HG02943 (cell line): ENCODE data around the gene SLC19A1.

Source experiments
- ATAC-seq: cut with Tn5 transposase; IDR thresholded peaks from one replicate; pipeline ENCODE4 v1.9.1; 2021; ENCODE audit warnings: mild to moderate bottlenecking, low read depth, moderate library complexity; ENCODE audit not compliant: unreplicated experiment

The SLC19A1 gene

DNA sequence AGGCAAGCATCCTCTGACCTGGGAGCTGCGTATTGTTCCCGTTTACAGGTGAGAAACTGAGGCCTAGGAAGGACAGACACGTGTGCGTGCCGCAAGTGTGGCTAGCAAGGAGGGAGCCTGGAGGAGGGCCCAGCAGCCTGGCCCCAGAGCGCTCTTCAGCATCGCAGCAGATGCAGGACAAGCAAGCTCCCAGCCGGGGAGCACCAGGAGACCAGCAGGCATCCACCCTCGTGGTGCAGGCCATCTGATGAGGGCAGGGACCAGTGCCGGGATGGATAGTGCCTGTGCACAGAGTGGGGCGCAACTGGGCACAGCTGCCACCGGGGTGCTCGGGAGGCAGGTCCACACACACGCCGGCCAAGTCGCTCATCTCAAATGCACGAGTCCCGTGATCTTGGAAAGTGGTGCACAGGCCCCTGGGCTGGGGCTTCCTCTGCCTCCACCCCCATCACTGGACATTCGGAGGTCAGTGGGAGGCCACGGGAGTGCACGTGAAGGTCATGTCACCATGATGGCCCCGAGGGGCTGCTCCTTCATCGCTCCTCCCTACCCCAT lies 82.2 kb downstream of the SLC19A1 start:
- ATAC-seq, result no peak

DNA sequence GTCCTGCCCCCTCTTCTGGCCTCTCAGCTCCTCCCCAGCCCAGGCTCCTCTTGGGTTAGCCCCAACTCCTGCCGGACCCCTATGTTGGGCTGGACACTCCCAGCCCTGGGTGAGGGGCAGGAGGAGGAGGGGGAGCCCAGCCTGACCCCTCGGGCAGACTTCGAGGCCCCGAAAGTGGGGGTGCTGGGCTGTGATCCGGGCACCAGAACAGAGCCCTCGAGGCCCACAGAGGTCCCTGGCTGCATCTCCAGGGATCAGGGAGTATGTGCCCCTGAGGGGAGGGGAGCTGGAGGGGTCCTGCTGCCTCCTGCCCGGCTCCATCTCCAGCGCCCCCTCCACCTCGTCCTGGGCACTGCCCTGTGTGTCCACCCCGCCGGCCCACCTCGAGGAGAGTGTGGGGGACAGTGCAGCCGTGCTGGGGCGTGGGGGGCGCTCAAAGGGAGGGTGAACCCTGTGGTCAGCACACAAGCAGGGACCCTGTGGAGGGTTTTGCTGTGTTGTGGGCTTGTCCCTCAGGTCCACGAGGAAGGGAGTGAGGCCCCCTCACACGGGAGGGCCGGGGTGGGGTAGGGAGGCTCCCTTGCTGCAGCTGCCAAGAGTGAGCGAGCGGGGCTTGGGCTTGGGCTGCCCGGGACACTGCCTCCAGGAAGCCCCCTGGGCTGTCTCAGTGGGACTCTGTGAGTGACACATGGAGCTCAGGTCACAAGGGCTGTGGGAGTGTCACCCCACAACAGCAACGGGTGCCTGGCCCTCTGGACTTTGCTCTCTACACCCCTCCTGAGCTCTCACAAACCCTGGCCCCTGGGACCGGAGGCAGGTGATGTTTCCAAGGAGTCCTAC lies 82.8 kb downstream of the SLC19A1 start:
- no peak for ATAC-seq

DNA sequence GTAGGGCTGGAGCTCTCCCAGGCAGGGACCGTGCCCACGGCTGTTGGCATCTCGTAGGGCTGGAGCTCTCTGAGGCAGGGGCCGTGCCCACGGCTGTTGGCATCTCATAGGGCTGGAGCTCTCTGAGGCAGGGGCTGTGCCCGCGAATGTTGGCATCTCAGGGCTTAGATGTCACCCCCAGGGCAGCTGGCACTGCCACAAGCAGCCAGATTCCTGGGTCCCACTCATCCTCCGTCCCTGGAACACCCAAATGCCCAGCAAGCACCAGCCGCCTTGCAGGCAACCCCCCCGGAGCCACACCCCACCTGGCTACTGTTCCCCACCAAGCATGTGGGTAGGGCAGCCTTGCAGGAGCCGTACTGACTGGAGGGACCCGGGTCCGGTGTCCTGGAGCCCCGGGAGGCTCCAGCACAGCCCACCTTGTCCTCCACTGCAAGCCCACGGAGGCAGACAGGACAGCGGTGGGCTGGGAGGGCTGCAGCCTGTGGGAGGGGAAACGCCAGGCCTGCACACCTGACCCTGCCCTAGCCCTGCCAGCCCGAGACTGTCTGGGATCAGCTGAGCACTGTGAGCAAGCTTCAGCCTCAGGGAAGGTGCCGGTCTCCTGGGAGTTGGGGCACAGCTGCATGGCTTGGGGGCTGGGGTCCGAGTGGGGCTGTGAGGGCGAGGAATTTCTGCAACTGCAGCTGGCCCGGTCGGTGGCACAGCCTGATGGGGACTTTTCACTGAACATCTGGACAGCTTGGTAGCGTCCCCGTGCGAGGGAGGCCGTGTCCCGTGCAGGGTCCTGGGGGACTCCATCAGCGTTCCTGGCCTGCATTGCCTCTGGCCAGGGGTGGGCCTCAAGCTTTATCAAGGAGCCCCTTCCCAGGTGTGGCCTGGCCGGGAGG lies 83.7 kb downstream of the SLC19A1 start:
- no peak for ATAC-seq

DNA sequence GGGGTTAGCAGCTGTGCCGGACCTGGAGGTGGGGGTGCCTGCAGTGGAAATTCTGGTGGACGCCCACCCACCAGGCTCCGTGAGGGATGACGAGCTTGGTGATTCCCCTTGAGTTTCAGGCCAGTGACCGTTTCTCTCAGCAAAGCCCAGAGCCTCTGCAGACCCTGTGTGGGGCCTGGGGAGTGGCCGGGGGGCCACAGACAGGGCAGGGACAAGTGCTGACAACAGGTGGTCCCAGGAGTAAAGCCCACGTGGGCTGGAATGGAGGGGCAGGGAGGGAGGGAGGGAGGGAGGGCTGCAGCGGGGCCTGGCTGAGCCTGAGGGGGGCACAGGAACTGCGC lies 84.4 kb downstream of the SLC19A1 start:
- ATAC-seq, result no peak

DNA sequence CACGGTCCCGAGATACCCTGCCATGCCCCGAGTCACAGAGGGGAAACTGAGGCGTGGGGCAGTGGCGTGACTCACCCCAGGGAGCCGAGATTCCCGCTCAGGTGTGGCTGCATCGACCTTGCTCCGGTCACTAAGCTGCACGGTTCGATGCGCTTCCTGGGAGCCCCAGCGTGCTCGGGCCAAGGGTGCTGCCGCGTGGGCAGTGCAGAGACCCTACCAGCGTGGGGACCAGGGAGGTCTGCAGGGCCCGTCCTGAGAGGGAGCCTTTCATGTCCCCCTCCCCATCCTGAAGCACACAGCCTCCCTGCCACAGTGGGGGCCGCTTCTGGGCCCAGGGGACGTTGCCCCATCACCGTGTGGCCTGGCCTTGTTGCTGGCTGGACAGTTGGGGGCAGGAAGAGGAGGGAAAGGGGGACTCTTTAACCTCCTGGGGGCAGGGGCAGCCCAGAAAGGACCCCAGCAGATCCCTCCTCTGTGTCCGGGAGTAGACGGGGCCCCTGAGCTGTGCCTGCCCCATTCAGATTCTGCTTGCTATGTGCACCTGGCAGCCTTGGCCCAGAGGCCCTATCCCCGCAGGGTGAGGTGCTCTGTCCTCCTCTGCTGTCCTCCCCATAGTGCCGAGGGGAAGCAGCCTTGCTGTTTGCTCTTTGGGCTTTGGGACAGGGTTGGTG lies 84.9 kb downstream of the SLC19A1 start:
- no peak for ATAC-seq

DNA sequence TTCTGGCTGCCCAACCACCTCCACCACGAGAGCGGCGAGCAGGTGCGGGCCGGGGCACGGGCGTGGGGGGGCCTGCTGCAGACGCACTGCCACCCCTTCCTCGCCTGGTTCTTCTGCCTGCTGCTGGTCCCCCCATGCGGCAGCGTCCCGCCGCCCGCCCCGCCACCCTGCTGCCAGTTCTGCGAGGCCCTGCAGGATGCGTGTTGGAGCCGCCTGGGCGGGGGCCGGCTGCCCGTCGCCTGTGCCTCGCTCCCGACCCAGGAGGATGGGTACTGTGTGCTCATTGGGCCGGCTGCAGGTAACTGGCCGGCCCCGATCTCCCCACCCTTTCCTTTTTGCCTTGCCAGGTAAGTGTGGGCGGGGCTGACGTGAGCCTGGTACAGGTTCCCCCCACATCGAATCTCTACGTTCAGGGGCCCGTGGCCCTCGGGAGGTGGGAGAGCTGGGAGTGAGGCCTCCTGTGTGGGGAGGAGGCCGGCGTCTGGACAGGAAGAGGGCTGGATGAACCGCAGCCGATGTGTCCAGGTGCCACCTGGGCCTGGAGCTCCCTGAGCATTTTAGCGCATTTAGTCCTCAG lies 85.6 kb downstream of the SLC19A1 start:
- no peak for ATAC-seq

DNA sequence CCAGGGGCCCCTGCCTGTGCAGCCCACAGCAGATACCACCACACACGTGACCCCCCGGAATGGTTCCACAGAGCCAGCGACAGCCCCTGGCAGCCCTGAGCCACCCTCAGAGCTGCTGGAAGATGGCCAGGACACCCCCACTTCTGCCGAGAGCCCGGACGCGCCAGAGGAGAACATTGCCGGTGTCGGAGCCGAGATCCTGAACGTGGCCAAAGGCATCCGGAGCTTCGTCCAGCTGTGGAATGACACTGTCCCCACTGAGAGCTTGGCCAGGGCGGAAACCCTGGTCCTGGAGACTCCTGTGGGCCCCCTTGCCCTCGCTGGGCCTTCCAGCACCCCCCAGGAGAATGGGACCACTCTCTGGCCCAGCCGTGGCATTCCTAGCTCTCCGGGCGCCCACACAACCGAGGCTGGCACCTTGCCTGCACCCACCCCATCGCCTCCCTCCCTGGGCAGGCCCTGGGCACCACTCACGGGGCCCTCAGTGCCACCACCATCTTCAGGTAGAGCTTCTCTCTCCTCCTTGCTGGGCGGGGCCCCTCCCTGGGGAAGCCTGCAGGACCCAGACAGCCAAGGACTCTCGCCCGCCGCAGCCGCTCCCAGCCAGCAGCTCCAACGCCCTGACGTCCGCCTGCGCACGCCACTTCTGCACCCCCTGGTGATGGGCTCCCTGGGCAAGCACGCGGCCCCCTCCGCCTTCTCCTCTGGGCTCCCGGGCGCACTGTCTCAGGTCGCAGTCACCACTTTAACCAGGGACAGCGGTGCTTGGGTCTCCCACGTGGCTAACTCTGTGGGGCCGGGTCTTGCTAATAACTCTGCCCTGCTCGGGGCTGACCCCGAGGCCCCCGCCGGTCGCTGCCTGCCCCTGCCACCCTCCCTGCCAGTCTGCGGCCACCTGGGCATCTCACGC lies 86.3 kb downstream of the SLC19A1 start:
- ATAC-seq, result no peak

DNA sequence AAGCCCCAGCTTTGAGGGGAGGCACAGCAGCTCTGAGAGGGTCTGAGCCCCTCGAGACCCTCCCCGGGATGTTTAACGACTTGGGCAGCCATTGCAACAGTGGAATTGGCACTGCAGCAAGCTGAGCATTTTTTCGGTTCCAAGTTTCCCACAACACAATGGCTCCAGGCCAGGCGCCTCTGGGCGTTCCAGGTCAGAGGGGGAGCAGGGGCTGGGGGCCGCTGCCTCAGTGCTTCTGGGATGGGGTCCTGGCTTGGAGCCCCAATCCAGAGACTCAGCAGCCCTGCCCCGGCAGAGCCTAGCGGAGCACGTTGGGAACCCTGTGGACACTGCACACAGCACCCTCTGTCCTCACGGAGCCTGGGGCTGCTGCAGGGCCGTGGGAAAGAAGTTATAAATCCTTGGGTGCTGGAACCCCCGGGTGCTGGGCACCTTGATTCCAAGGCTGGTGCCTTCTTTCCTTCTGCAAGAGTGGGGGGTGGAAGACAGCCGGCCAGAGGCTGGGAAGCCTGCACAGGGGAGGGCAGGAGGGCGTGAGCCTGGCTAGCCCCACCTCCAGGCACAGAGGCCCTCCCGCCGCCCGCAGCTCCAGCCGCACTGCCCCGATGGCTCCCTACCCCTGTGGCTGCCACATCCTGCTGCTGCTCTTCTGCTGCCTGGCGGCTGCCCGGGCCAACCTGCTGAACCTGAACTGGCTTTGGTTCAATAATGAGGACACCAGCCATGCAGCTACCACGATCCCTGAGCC lies 87.1 kb downstream of the SLC19A1 start:
- no peak for ATAC-seq

DNA sequence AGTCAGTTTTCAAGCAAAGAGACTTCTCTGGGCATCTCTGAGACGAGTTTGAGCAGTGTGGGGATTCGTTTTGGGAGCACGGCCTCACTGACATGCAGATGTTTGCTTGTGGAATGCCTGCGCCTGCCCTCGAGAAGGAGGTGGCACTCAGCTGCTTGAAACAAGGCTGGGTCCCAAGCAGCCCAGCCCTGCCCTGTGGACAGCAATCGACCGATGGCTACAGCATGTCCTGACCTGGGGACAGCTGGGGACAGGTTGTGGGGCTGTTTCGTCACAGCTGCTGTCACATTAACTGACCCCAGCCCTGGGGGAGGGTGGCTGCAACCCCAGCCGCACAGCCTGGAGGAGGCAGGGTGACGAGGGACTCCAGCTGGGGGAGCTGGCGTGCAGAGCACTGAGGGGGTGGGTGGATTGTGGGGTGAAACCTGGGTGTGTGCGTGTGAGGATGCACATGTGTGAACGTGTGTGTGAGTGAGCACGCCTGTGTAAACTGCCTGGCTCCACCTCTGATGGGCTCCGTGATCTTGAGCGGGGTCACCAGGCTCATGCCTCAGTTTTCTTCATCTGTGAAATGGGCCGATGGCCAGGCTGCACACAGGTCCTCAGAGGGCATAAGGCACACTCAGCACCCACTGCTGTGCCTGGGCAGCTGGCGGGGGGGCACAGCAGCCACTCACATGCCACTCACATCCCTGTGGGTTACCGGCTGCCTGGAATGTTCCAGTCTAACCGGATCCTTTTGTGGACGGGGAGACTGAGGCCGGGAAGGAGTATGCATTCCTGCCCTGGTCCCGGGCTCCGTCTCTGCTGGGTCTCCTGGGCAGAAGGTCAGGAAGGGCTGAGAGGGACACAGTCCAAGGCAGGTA lies 87.9 kb downstream of the SLC19A1 start:
- ATAC-seq, result no peak

DNA sequence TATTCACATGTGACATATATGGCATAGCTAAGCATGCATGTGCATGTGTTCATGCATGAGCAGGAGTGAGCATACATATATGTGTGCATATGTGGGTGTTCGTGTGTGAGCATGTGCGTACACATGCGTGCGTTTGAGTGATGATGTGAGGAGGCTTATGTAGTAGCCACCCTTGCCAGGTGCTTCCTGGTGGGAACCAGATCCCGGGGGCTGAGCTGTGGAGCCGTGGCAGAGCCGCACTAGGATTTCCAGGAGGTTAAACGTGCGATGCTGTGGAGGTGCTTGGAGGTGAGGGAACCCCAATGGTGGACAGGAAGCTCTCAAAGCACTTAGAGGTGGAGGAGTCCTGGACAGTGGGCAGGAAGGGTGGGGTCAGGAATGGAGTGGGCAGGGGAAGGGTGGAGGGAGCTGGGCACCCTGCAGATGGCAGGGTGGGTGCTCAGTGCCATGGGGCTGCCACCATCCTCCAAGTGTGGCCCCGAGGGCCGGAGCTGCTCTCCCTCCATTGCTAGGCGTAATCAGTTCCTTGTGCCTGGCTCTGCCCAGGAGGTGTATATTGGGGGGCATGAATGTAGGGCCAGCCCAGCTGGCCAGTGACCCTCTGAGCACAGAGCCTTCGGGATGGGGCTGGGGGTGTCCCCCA lies 88.8 kb downstream of the SLC19A1 start:
- ATAC-seq, result no peak

DNA sequence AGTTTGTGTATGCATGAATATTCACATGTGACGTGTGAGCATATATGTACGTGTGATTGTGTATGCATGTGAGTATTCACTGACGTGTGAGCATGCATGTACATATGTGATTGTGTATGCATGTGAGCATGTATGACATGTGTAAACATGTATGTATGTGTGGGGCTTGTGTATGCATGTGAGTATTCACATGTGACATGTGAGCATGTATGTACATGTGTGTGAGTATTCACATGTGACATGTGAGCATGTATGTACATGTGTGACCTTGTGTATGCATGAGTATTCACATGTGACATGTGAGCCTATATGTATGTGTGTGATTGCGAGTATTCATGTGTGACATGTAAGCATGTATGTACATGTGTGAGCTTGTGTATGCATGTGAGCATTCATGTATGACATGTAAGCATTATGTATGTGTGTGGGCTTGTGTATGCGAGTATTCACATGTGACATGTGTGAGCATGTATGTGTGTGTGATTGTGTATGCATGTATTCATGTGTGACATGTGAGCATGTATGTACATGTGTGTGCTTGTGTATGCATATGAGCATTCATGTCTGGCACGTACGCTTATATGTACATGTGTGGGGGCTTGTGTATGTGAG lies 89.4 kb downstream of the SLC19A1 start:
- no peak for ATAC-seq

DNA sequence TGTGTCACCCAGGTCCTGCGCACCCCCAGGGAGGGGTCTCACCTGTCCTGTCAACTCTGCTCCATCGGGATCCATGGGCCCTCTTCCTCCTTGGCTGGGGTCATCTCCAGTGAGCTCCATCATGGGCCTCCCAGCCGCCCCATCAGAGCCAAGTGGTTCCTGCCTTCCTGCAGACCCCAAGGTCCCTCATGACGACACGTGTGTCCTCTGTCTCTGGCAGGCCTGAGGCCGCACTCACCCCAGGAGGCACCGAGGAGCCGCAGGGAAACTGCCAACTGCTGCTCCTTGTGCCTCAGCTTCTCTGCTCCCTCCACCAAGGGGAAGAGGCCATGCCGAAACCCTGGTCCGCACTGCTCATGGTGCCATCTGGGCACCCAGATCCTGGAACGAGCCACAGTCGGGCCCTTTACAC lies 90.5 kb downstream of the SLC19A1 start:
- ATAC-seq, result no peak

DNA sequence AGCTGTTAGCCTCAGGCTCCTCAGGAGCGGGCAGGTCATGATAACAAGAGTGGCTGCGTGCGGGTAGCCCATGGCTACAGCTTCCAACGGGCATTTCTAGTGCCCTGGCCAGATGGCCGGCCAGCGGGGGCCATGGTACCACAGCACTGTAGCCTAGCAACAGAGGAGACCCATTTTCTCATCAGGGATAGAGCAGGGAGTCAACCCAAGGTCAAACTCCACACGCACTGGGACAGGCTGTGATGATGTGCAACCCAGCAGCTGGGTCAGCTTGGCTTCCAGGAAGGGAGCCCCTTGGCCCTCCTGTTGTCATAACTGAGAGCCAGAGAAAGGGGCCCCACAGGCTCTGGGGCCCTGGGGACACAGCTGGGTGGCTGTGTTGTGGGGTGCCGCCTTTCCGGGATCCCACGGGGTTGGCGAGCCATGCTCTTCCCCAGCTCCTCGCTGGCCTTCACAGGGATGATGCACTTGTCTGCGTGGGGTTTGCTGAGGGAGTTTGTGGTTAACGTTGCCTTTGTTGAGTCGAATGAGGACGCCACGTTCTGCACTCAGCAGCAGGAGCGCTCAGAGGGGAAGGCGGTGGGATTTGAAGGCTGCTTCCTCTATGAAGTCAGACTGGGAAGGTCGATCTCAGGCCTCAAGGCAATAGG lies 91.0 kb downstream of the SLC19A1 start:
- ATAC-seq, result no peak

DNA sequence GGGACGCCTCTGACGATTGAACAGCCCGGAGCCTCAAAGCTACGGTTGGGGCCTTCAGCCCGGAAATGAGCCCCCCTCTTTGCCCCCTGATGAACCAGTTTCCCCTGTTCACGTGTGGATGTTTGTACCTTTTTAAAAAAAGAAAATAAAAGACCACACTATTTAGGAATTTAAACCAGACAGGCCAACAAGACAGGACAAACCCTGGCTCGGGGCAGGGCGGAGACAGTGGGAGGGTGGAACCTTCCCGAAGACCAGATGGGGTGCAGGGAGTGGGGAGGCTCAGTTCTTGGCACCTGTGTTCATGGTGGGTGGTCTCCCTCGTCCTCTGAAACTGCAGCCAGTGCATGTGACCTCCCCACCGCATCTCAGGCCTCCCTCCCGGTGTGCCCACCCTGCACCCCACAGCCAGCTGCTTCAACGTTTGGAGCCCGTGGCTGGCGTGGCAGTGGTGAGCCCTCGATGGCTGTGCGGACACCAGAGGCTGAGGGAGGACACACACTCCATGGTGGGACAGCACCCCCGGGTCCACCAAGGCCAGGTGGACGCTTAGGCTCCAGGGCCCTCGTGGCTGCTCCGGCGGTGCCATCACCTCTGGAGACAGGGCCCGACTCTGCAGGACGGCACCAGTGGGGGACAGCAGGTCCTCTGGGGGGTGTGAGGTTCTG lies 91.7 kb downstream of the SLC19A1 start:
- no peak for ATAC-seq

DNA sequence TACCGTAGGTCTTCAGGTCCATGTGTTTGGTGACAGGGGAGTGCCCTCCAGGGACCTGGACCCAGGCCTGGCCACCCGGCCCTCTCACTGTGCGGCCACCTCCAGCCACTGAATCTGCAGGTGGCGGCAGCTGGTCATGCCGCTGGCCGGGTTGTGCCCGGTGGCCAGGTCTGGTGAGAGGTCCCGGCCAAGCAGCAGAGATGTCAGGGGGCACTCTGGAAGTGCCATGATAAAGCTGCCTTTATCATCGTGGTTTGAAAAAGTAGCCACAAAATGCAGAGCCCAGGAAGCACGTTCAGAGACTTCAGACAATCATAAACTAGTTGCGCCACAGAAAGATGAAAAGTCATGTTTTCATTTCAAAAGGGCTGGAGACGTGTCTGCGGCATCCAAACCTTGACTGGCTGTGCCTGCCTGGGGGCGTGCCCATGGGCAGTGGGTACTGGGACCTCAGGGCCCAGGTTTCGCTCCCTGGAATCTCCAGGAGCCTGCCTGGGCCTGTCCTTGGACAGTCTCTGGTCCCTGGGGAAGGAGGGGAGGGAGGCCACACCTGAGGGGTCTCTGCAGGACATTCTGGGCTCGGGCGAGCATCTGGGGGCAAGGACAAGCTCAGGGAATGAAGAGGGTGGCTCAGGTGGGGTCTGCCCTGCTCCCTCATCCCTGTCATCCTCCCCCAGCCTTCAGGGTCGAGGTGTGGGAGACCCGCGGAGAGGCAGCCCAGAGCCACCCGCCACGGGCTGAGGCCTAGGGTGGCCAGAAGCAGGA lies 92.4 kb downstream of the SLC19A1 start:
- no peak for ATAC-seq
